Measurements from ENCODE around the gene CSN3. TPM values are rescaled to one million over a fixed set of nuclear protein-coding genes. Genes with fewer than 3 reads are reported as not detected.

The CSN3 gene
- polyA plus RNA-seq, 1 donor from 2014 or later, result not detected

GRCh38 chr4:70196857-70197256 lies 45.5 kb upstream of the CSN3 start:
- Histone ChIP-seq H2AFZ (ENCODE audit: low read depth, low read length) (no peak overlapping the region), H3K9me2 (ENCODE audit: insufficient read depth, low read length) (no peaks in the 10 kb centered on the region), H4K20me1 (ENCODE audit: insufficient read depth) (no peaks in the 10 kb centered on the region), H3K36me3 (ENCODE audit: insufficient read depth, low read length) (no peaks in the 10 kb centered on the region), H3K9ac (ENCODE audit: low read length) (no peak overlapping the region), H3K27ac (ENCODE audit: low read length) (no peak overlapping the region), H3K79me2 (replicated peaks; ENCODE audit: insufficient read depth, low read length) (no peaks in the 10 kb centered on the region), H3K27me3 (ENCODE audit: insufficient read depth, low read depth, low read length) (no peaks in the 10 kb centered on the region), H3F3A (ENCODE audit: insufficient read depth, low read length, poor library complexity, severe bottlenecking) (no peaks in the 10 kb centered on the region), H3K4me2 (ENCODE audit: low read length) (no peak overlapping the region), H3K4me3 (ENCODE audit: low read length) (no peak overlapping the region), H3K9me3 (ENCODE audit: low read length) (no peaks in the 10 kb centered on the region)
- TF ChIP-seq EZH2 (IDR thresholded peaks at IDR 0.05; ENCODE audit: borderline replicate concordance, insufficient read depth, low read length, poor library complexity, severe bottlenecking), result no peak
- TF ChIP-seq REST (IDR thresholded peaks at IDR 0.05; ENCODE audit: borderline replicate concordance), result no peak
- TF ChIP-seq TAF1 (IDR thresholded peaks at IDR 0.05; ENCODE audit: low read depth), result no peak
- no peak for TF ChIP-seq SMC3 (conservative IDR thresholded peaks at IDR 0.05; ENCODE audit: poor library complexity)
- no peak for TF ChIP-seq POLR2AphosphoS5 (IDR thresholded peaks at IDR 0.05)
- no peak for TF ChIP-seq MXI1 (conservative IDR thresholded peaks at IDR 0.05; ENCODE audit: poor library complexity, severe bottlenecking)
- no peak for TF ChIP-seq EP300 (conservative IDR thresholded peaks at IDR 0.05; ENCODE audit: poor library complexity, severe bottlenecking)
- TF ChIP-seq RAD21 (conservative IDR thresholded peaks at IDR 0.05), result no peak
- TF ChIP-seq, protein P1, sequence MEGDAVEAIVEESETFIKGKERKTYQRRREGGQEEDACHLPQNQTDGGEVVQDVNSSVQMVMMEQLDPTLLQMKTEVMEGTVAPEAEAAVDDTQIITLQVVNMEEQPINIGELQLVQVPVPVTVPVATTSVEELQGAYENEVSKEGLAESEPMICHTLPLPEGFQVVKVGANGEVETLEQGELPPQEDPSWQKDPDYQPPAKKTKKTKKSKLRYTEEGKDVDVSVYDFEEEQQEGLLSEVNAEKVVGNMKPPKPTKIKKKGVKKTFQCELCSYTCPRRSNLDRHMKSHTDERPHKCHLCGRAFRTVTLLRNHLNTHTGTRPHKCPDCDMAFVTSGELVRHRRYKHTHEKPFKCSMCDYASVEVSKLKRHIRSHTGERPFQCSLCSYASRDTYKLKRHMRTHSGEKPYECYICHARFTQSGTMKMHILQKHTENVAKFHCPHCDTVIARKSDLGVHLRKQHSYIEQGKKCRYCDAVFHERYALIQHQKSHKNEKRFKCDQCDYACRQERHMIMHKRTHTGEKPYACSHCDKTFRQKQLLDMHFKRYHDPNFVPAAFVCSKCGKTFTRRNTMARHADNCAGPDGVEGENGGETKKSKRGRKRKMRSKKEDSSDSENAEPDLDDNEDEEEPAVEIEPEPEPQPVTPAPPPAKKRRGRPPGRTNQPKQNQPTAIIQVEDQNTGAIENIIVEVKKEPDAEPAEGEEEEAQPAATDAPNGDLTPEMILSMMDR (IDR thresholded peaks at IDR 0.05; ENCODE audit: poor library complexity, severe bottlenecking), result no peak

GRCh38 chr4:70197842-70198241 lies 44.6 kb upstream of the CSN3 start:
- Histone ChIP-seq H3K9me2 (ENCODE audit: insufficient read depth, low read length) (no peaks in the 10 kb centered on the region), H3K4me2 (ENCODE audit: low read length) (no peak overlapping the region), H3K27ac (ENCODE audit: low read length) (no peak overlapping the region), H2AFZ (ENCODE audit: low read depth, low read length) (no peak overlapping the region), H3K9me3 (ENCODE audit: low read length) (no peaks in the 10 kb centered on the region), H3K36me3 (ENCODE audit: insufficient read depth, low read length) (no peaks in the 10 kb centered on the region), H3K4me3 (ENCODE audit: low read length) (no peak overlapping the region), H3K27me3 (ENCODE audit: insufficient read depth, low read depth, low read length) (no peaks in the 10 kb centered on the region), H3K79me2 (replicated peaks; ENCODE audit: insufficient read depth, low read length) (no peaks in the 10 kb centered on the region), H3F3A (ENCODE audit: insufficient read depth, low read length, poor library complexity, severe bottlenecking) (no peaks in the 10 kb centered on the region), H4K20me1 (ENCODE audit: insufficient read depth) (no peaks in the 10 kb centered on the region), H3K9ac (ENCODE audit: low read length) (no peak overlapping the region)
- TF ChIP-seq REST (IDR thresholded peaks at IDR 0.05; ENCODE audit: borderline replicate concordance) (no peak), EP300 (conservative IDR thresholded peaks at IDR 0.05; ENCODE audit: poor library complexity, severe bottlenecking) (no peak), TAF1 (IDR thresholded peaks at IDR 0.05; ENCODE audit: low read depth) (no peak), POLR2AphosphoS5 (IDR thresholded peaks at IDR 0.05) (no peak), MXI1 (conservative IDR thresholded peaks at IDR 0.05; ENCODE audit: poor library complexity, severe bottlenecking) (no peak), SMC3 (conservative IDR thresholded peaks at IDR 0.05; ENCODE audit: poor library complexity) (no peak)
